MCF 10A (cell line): ENCODE measurements around the gene IQCK. TPM values are rescaled to one million over a fixed set of nuclear protein-coding genes. Genes with fewer than 3 reads are reported as not detected.

Source experiments
- BruUV-seq: library from RNA; stranded (reverse); fragments of 400-500 nt; replicated peaks from 2 replicates; lab custom pipeline; 2021; lab: Mats Ljungman, UMichigan
- CTCF ChIA-PET: fragments of 300-600 bp; sonication (Branson Sonifier 250); formaldehyde crosslinking; extraction: SDS; loops from one replicate; lab custom pipeline; 2021; ENCODE audit warnings: antibody characterized with exemption, inconsistent platforms; lab: Yijun Ruan, JAX
- POLR2A ChIA-PET: fragments of 300-600, 350-650 bp; sonication (Branson Sonifier 250); formaldehyde crosslinking; extraction: SDS; loops from one replicate; lab custom pipeline; 2020; ENCODE audit warnings: antibody characterized with exemption, inconsistent platforms; lab: Yijun Ruan, JAX
- DNase-seq: peaks from one replicate; pipeline ENCODE4 v3.0.0-alpha.2; 2018; ENCODE audit not compliant: unreplicated experiment
- H3K27ac Mint-ChIP-seq: one replicate; pipeline ENCODE4 v1.8.0; 2022; ENCODE audit warnings: mild to moderate bottlenecking, low read depth, mixed read lengths; ENCODE audit not compliant: unreplicated experiment
- H3K27me3 Mint-ChIP-seq: one replicate; pipeline ENCODE4 v1.8.0; 2022; ENCODE audit warnings: mixed read lengths; ENCODE audit not compliant: insufficient read depth, unreplicated experiment
- H3K36me3 Mint-ChIP-seq: one replicate; pipeline ENCODE4 v1.8.0; 2022; ENCODE audit warnings: mild to moderate bottlenecking, moderate library complexity, mixed read lengths; ENCODE audit not compliant: insufficient read depth, unreplicated experiment
- H3K4me1 Mint-ChIP-seq: one replicate; pipeline ENCODE4 v1.8.0; 2022; ENCODE audit warnings: mixed read lengths; ENCODE audit not compliant: insufficient read depth, unreplicated experiment
- H3K4me3 Mint-ChIP-seq: one replicate; pipeline ENCODE4 v1.8.0; 2022; ENCODE audit warnings: mild to moderate bottlenecking, moderate library complexity, mixed read lengths; ENCODE audit not compliant: unreplicated experiment
- H3K9me3 Mint-ChIP-seq: one replicate; pipeline ENCODE4 v1.8.0; 2022; ENCODE audit warnings: mixed read lengths; ENCODE audit not compliant: unreplicated experiment
- CTCF ChIP-seq: fragments of 200-600 bp; IDR thresholded peaks from one replicate; pipeline ENCODE4 v1.8.0; 2022; ENCODE audit warnings: antibody characterized with exemption, mild to moderate bottlenecking; ENCODE audit not compliant: unreplicated experiment
- intact Hi-C: fragments of 100-400 bp; cut with micrococcal nuclease; formaldehyde crosslinking; loops from 2 replicates; pipeline ENCODE4 v1.14.1; 2022
- total RNA-seq: library from RNA; stranded (reverse); gene quantifications from 2 replicates; pipeline ENCODE4 v1.2.3, GENCODE V29; 2022

IQCK gene
- total RNA-seq, 1 experiment from 2014 or later: 5.9 TPM

GRCh38 chr16:19853742-19854542, 135.9 kb downstream of the IQCK start:
- no peak overlapping the region for H3K27ac Mint-ChIP-seq
- intact Hi-C loops: no loop called here
- no peaks in the 10 kb centered on the region for H3K9me3 Mint-ChIP-seq
- no peak for DNase-seq
- H3K4me1 Mint-ChIP-seq: no peaks in the 10 kb centered on the region
- no peak overlapping the region for H3K4me3 Mint-ChIP-seq
- CTCF ChIA-PET: interaction anchor here (0.5 to 1.7 kb wide), 3 partner anchors 16 to 90 kb away, joined by 3 read pairs; no protein-coding TSS in a partner anchor
- no peak for TF ChIP-seq CTCF
- POLR2A ChIA-PET: no interaction called here
- H3K36me3 Mint-ChIP-seq: no peaks in the 10 kb centered on the region
- no TSS peak for BruUV-seq
- no peaks in the 10 kb centered on the region for H3K27me3 Mint-ChIP-seq

GRCh38 chr16:19854543-19854876, 136.4 kb downstream of the IQCK start:
- CTCF ChIA-PET: interaction anchor here (0.5 kb wide), 1 partner anchor 90 kb away, joined by 3 read pairs; no protein-coding TSS in a partner anchor

GRCh38 chr16:19856120-19856519, 138.0 kb downstream of the IQCK start:
- ChIA-PET CTCF (interaction anchor here (1.2 to 1.7 kb wide), 3 partner anchors 30 to 530 kb away, joined by 3 to 4 read pairs (median 4); no protein-coding TSS in a partner anchor), POLR2A (no interaction called here)
- Mint-ChIP-seq H3K9me3 (no peaks in the 10 kb centered on the region), H3K4me1 (no peaks in the 10 kb centered on the region), H3K27me3 (no peaks in the 10 kb centered on the region), H3K4me3 (no peak overlapping the region), H3K36me3 (no peaks in the 10 kb centered on the region), H3K27ac (no peak overlapping the region)
- intact Hi-C loops: no loop called here
- no peak for DNase-seq
- no TSS peak for BruUV-seq
- no peak for TF ChIP-seq CTCF

More at GRCh38 chr16:19854543-19854876, 136.4 kb downstream of the IQCK start:
- POLR2A ChIA-PET: no interaction called here
- Mint-ChIP-seq H3K27ac (no peak overlapping the region), H3K4me1 (no peaks in the 10 kb centered on the region), H3K9me3 (no peaks in the 10 kb centered on the region), H3K36me3 (no peaks in the 10 kb centered on the region), H3K4me3 (no peak overlapping the region), H3K27me3 (no peaks in the 10 kb centered on the region)
- TF ChIP-seq CTCF: no peak
- BruUV-seq: no TSS peak
- DNase-seq: no peak
- intact Hi-C loops: no loop called here

GRCh38 chr16:19857593-19858339, 139.7 kb downstream of the IQCK start:
- H3K9me3 Mint-ChIP-seq: no peaks in the 10 kb centered on the region
- no peak for TF ChIP-seq CTCF
- no peaks in the 10 kb centered on the region for H3K4me1 Mint-ChIP-seq
- no peak overlapping the region for H3K4me3 Mint-ChIP-seq
- BruUV-seq: no TSS peak
- intact Hi-C loops: no loop called here
- H3K27me3 Mint-ChIP-seq: no peaks in the 10 kb centered on the region
- no peak overlapping the region for H3K27ac Mint-ChIP-seq
- ChIA-PET POLR2A (no interaction called here), CTCF (interaction anchor here (0.8 to 1.5 kb wide), 3 partner anchors 50 to 1106 kb away, joined by 3 to 4 read pairs (median 3); no protein-coding TSS in a partner anchor)
- no peaks in the 10 kb centered on the region for H3K36me3 Mint-ChIP-seq
- DNase-seq: no peak
